Activated T-cell treated with anti-CD3 and anti-CD28 coated beads for 4 hours (primary cell): ENCODE data around the gene HDAC4.

ENCODE experiments used
- DNase-seq: peaks from one replicate; pipeline ENCODE4 v3.0.0-alpha.2; 2020

Gene HDAC4

GRCh38 chr2:239227661-239228371 lies 173.0 kb downstream of the HDAC4 start:
- DNase-seq: no peak

- no peak for DNase-seq
Observed at GRCh38 chr2:239226677-239227581, 173.9 kb downstream of the HDAC4 start.

- DNase-seq: no peak
Observed at GRCh38 chr2:239225871-239226561, 174.8 kb downstream of the HDAC4 start.

GRCh38 chr2:239225371-239225851 lies 175.4 kb downstream of the HDAC4 start:
- no peak for DNase-seq

- no peak for DNase-seq
Observed at GRCh38 chr2:239224955-239225354, 175.9 kb downstream of the HDAC4 start.

- no peak for DNase-seq
Observed at GRCh38 chr2:239224199-239224570, 176.6 kb downstream of the HDAC4 start.

- DNase-seq: no peak
Observed at GRCh38 chr2:239223310-239224198, 177.3 kb downstream of the HDAC4 start.

- no peak for DNase-seq
Observed at GRCh38 chr2:239222706-239223309, 178.0 kb downstream of the HDAC4 start.

- no peak for DNase-seq
Observed at GRCh38 chr2:239222312-239222660, 178.5 kb downstream of the HDAC4 start.

GRCh38 chr2:239220981-239221396 lies 179.8 kb downstream of the HDAC4 start:
- DNase-seq: no peak

GRCh38 chr2:239220341-239220740 lies 180.5 kb downstream of the HDAC4 start:
- no peak for DNase-seq

- no peak for DNase-seq
Observed at GRCh38 chr2:239216614-239217273, 184.1 kb downstream of the HDAC4 start.

- DNase-seq: no peak
Observed at GRCh38 chr2:239215988-239216613, 184.7 kb downstream of the HDAC4 start.

GRCh38 chr2:239215136-239215925 lies 185.5 kb downstream of the HDAC4 start:
- no peak for DNase-seq

GRCh38 chr2:239214725-239215124 lies 186.1 kb downstream of the HDAC4 start:
- DNase-seq: no peak

GRCh38 chr2:239213643-239214101 lies 187.1 kb downstream of the HDAC4 start:
- no peak for DNase-seq

GRCh38 chr2:239212929-239213642 lies 187.7 kb downstream of the HDAC4 start:
- no peak for DNase-seq

GRCh38 chr2:239212121-239212928 lies 188.5 kb downstream of the HDAC4 start:
- no peak for DNase-seq
